ENCODE measurements around the gene MSX1. TPM values are rescaled to one million over a fixed set of nuclear protein-coding genes. Genes with fewer than 3 reads are reported as not detected.

The MSX1 gene
- total and polyA plus RNA-seq, 4 donors = 0.13 to 0.33 (median 0.15) TPM; not detected in 1

- no peaks in the 10 kb centered on the region for H3K4me1 ChIP-seq (ENCODE audit: control insufficient read depth in 4 of 4, insufficient read depth in 4 of 4, low read length in 3 of 4)
- H3K9me3 ChIP-seq (ENCODE audit: control insufficient read depth in 4 of 4, low read length in 3 of 4) = no peaks in the 10 kb centered on the region
- H3K27ac ChIP-seq (ENCODE audit: low read depth in 1 of 2, low read length in 2 of 2) = no peak overlapping the region
- TF ChIP-seq EGR1 (IDR thresholded peaks at IDR 0.05; ENCODE audit: low read depth in 2 of 2) = no peak
- TF ChIP-seq ATF3 (IDR thresholded peaks at IDR 0.05) = no peak
- no peak for TF ChIP-seq NR2F2 (IDR thresholded peaks at IDR 0.05)
- no peak for TF ChIP-seq SP1 (IDR thresholded peaks at IDR 0.05)
- no peak for TF ChIP-seq FOXA1 (IDR thresholded peaks at IDR 0.05)
- TF ChIP-seq JUND (IDR thresholded peaks at IDR 0.05) = no peak
- TF ChIP-seq HNF4A (conservative IDR thresholded peaks at IDR 0.05) = no peak
- TF ChIP-seq MAX (IDR thresholded peaks at IDR 0.05) = no peak
- TF ChIP-seq YY1 (IDR thresholded peaks at IDR 0.05) = no peak
- TF ChIP-seq ZBTB33 (IDR thresholded peaks at IDR 0.05) = no peak
- TF ChIP-seq GABPA (IDR thresholded peaks at IDR 0.05 in 1 of 2, conservative IDR thresholded peaks at IDR 0.05 in 1 of 2) = no peak
- TF ChIP-seq RXRA (IDR thresholded peaks at IDR 0.05) = no peak
- no peak for TF ChIP-seq TAF1 (conservative IDR thresholded peaks at IDR 0.05)
- 70% methylated on average over 5 of the region's 5 CpGs for WGBS
- no peak overlapping the region for H3K4me3 ChIP-seq (ENCODE audit: low read depth in 1 of 3, low read length in 3 of 3)
- no peak overlapping the region for H3K9ac ChIP-seq (ENCODE audit: low read depth in 1 of 2, low read length in 2 of 2)
- DNase-seq (ENCODE audit: low spot score) = no peak
- no peaks in the 10 kb centered on the region for H3K36me3 ChIP-seq (ENCODE audit: control insufficient read depth in 4 of 4, insufficient read depth in 3 of 4, low read depth in 1 of 4, low read length in 3 of 4)
- peaks cover 0 to 6% (median under 1%) of the 10 kb centered on the region in 4 donors for H3K27me3 ChIP-seq (ENCODE audit: control insufficient read depth in 4 of 4, insufficient read depth in 4 of 4, low read length in 3 of 4)
These were observed 29.2 kb downstream of the MSX1 start for GRCh38 chr4:4888695-4889094.

- Histone ChIP-seq H3K4me1 (ENCODE audit: control insufficient read depth in 4 of 4, insufficient read depth in 4 of 4, low read length in 3 of 4) (no peaks in the 10 kb centered on the region), H3K9ac (ENCODE audit: low read depth in 1 of 2, low read length in 2 of 2) (no peak overlapping the region), H3K27me3 (ENCODE audit: control insufficient read depth in 4 of 4, insufficient read depth in 4 of 4, low read length in 3 of 4) (peaks cover 0 to 6% (median under 1%) of the 10 kb centered on the region in 4 donors), H3K9me3 (ENCODE audit: control insufficient read depth in 4 of 4, low read length in 3 of 4) (no peaks in the 10 kb centered on the region), H3K36me3 (ENCODE audit: control insufficient read depth in 4 of 4, insufficient read depth in 3 of 4, low read depth in 1 of 4, low read length in 3 of 4) (no peaks in the 10 kb centered on the region), H3K4me3 (ENCODE audit: low read depth in 1 of 3, low read length in 3 of 3) (no peak overlapping the region), H3K27ac (ENCODE audit: low read depth in 1 of 2, low read length in 2 of 2) (no peak overlapping the region)
- 83% methylated on average over 9 of the region's 9 CpGs for WGBS
- DNase-seq (ENCODE audit: low spot score) = no peak
- TF ChIP-seq RXRA (IDR thresholded peaks at IDR 0.05) = no peak
These were observed 30.3 kb downstream of the MSX1 start for GRCh38 chr4:4889781-4890180.

GRCh38 chr4:4890574-4891255 lies 31.2 kb downstream of the MSX1 start:
- Histone ChIP-seq H3K9me3 (ENCODE audit: control insufficient read depth in 4 of 4, low read length in 3 of 4) (peaks cover 0 to 2% (median 0%) of the 10 kb centered on the region in 4 donors), H3K4me1 (ENCODE audit: control insufficient read depth in 4 of 4, insufficient read depth in 4 of 4, low read length in 3 of 4) (no peaks in the 10 kb centered on the region), H3K9ac (ENCODE audit: low read depth in 1 of 2, low read length in 2 of 2) (no peak overlapping the region), H3K4me3 (ENCODE audit: low read depth in 1 of 3, low read length in 3 of 3) (no peak overlapping the region), H3K27ac (ENCODE audit: low read depth in 1 of 2, low read length in 2 of 2) (no peak overlapping the region), H3K36me3 (ENCODE audit: control insufficient read depth in 4 of 4, insufficient read depth in 3 of 4, low read depth in 1 of 4, low read length in 3 of 4) (no peaks in the 10 kb centered on the region), H3K27me3 (ENCODE audit: control insufficient read depth in 4 of 4, insufficient read depth in 4 of 4, low read length in 3 of 4) (peaks cover 0 to 6% (median under 1%) of the 10 kb centered on the region in 4 donors)
- WGBS = 86% methylated on average over 7 of the region's 7 CpGs
- DNase-seq (ENCODE audit: low spot score) = no peak
- TF ChIP-seq MAX (IDR thresholded peaks at IDR 0.05) (no peak), ZBTB33 (IDR thresholded peaks at IDR 0.05) (no peak), ATF3 (IDR thresholded peaks at IDR 0.05) (no peak), REST (IDR thresholded peaks at IDR 0.05) (no peak), RXRA (IDR thresholded peaks at IDR 0.05) (no peak), HNF4A (conservative IDR thresholded peaks at IDR 0.05) (no peak), YY1 (IDR thresholded peaks at IDR 0.05) (no peak), SP1 (IDR thresholded peaks at IDR 0.05) (no peak), CTCF (IDR thresholded peaks at IDR 0.05; ENCODE audit: low read depth, low read length, missing input control) (no peak), JUND (IDR thresholded peaks at IDR 0.05) (no peak), FOXA1 (IDR thresholded peaks at IDR 0.05) (no peak)

All from liver (tissue), 9 donors.